ENCODE results near the gene ZNF688. TPM values are rescaled to one million over a fixed set of nuclear protein-coding genes. Genes with fewer than 3 reads are reported as not detected.

ZNF688 gene
- total and polyA plus RNA-seq, 9 of the 15 experiments (the other 6 are each of a cell fraction or from before 2014, with no cell fraction given), result 0.48 to 12.9 (median 4.5) TPM

DNA sequence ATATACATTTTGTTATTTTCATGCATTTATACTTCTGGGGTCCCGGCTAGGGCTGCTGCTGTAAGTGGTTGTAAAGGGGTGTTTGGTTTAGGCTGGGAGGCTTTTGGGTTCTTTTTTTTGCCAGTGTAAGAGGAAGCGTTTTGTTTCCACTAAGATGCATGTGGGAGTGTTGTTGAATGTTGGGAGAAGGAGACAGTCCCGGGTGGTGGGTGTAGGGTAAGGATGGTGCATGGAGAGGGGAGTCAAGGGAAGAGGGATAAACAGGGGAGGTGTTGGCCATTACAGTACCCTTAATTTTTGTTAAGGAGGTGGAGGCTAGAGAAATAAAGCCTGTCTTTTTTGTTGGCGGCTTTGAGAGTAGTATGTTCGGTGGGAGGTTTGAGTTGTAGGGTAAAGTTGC lies 28.4 kb downstream of the ZNF688 start:
- Histone ChIP-seq H3K9me3 (replicated peaks; ENCODE audit: control insufficient read depth, insufficient read depth, low read depth, low read length) (no peaks in the 10 kb centered on the region), H3K27ac (ENCODE audit: extremely low read depth, low read depth, low read length) (no peak overlapping the region), H3K9me1 (ENCODE audit: control insufficient read depth, insufficient read depth, low read length) (no peaks in the 10 kb centered on the region), H2AFZ (ENCODE audit: low read depth, low read length) (no peak overlapping the region), H4K20me1 (replicated peaks; ENCODE audit: control insufficient read depth, insufficient read depth, low read length) (no peaks in the 10 kb centered on the region), H3K9ac (ENCODE audit: insufficient read depth in 1 of 2, low read depth in 2 of 2, low read length in 2 of 2) (no peak overlapping the region; a peak in 1 of 4 replicates), H3K4me2 (ENCODE audit: insufficient read depth, low read length) (no peak overlapping the region), H3K4me1 (replicated peaks in 1 of 2; ENCODE audit: control insufficient read depth in 2 of 2, insufficient read depth in 2 of 2, low read length in 2 of 2) (peaks cover 21 to 30% of the 10 kb centered on the region in 2 experiments; a peak in 4 of 5 replicates), H3K36me3 (ENCODE audit: control insufficient read depth, insufficient read depth, low read length) (no peaks in the 10 kb centered on the region), H3K79me2 (ENCODE audit: control insufficient read depth, insufficient read depth, low read length) (no peaks in the 10 kb centered on the region; the same call in 2 of the 3 replicates), H3K4me3 (no peak overlapping the region), H3K27me3 (ENCODE audit: control insufficient read depth in 2 of 2, insufficient read depth in 2 of 2, low read length in 2 of 2) (no peaks in the 10 kb centered on the region)
- BruUV-seq (replicated peaks), result no TSS peak
- intact Hi-C loops (cut with micrococcal nuclease), result no loop called here
- DNase-seq (ENCODE audit: extremely low read depth in 1 of 4, low spot score in 3 of 4) (no peak), ATAC-seq (no peak), FAIRE-seq (no peak)
- ChIA-PET CTCF (ENCODE audit: low intra/inter-chr PET ratio) (no interaction called here), POLR2A (interaction anchor here (3.5 kb wide), 1 partner anchor 13 kb away, joined by 20 read pairs; the partner anchor contains the start of gene ZNF764)
- WGBS (ENCODE audit: insufficient coverage, low coverage, missing lambda C conversion rate), result 77% methylated on average over 5 of the region's 5 CpGs
- in situ Hi-C loops (cut with MboI), result no loop called here
- no peak for TF ChIP-seq BHLHE40 (IDR thresholded peaks at IDR 0.05; ENCODE audit: low read length)
- 0 out of 4 replicates have a peak, but pooled peaks of 1 of the 2 experiments have one; percentile 18 for TF ChIP-seq HDAC1 (IDR thresholded peaks at IDR 0.05)

DNA sequence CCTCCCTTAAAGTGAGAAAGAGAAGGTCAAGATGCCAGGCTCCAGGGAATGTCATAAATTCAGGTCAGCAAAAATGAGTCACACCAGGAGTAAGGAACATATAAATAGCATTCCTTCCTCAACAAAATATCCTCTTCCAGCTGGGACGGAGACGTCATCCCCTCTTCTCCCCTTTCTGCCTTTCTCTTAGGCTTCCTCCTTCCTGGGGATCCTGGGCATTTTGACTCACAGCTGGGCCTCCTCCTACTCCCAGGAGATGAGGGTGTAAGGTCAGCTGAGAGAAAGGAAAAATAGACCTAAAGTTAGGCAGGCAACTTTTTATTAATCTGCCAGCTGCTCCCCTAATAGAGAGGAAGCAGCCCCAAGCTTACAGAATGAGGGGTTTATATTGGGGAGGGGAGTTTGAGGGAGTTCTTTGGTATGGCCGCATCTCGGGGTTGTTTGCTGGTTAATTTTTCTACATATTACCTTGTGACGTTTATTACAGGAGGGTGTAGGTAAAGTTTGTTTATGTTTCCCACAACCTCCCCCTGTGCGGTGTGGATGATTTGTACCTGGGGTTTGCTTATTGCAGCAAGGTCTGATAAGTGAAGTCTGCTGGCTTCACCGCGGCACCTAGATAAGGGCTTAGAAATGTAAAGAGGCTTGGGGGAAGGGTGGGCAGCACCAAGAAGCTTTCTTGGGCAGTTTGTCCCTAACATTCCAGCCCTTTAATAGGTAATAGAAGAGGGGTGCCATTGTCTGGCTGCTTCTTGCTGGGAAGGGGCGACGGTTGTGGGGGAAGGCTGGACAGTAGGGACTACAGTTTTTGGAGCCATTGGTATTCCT lies 29.8 kb downstream of the ZNF688 start:
- Histone ChIP-seq H3K79me2 (ENCODE audit: control insufficient read depth, insufficient read depth, low read length) (peaks cover 3% of the 10 kb centered on the region; the same call in 2 of the 3 replicates), H3K9ac (ENCODE audit: insufficient read depth in 1 of 2, low read depth in 2 of 2, low read length in 2 of 2) (peak overlapping the region; percentile 13 to 41; a peak in 3 of 4 replicates), H3K9me1 (ENCODE audit: control insufficient read depth, insufficient read depth, low read length) (no peaks in the 10 kb centered on the region), H3K36me3 (ENCODE audit: control insufficient read depth, insufficient read depth, low read length) (no peaks in the 10 kb centered on the region), H3K4me1 (replicated peaks in 1 of 2; ENCODE audit: control insufficient read depth in 2 of 2, insufficient read depth in 2 of 2, low read length in 2 of 2) (peaks cover 25 to 30% of the 10 kb centered on the region in 2 experiments; a peak in 4 of 5 replicates), H3K27me3 (ENCODE audit: control insufficient read depth in 2 of 2, insufficient read depth in 2 of 2, low read length in 2 of 2) (no peaks in the 10 kb centered on the region), H2AFZ (ENCODE audit: low read depth, low read length) (peak overlapping the region; percentile 29; the same call in 1 of the 2 replicates), H3K27ac (ENCODE audit: extremely low read depth, low read depth, low read length) (peak overlapping the region; percentile 30; the same call in 2 of the 3 replicates), H4K20me1 (replicated peaks; ENCODE audit: control insufficient read depth, insufficient read depth, low read length) (no peaks in the 10 kb centered on the region), H3K4me2 (ENCODE audit: insufficient read depth, low read length) (peak overlapping the region; percentile 52), H3K4me3 (no peak overlapping the region), H3K9me3 (replicated peaks; ENCODE audit: control insufficient read depth, insufficient read depth, low read depth, low read length) (no peaks in the 10 kb centered on the region)
- 3% methylated on average over 10 of the region's 10 CpGs for WGBS (ENCODE audit: insufficient coverage, low coverage, missing lambda C conversion rate)
- in situ Hi-C loops (cut with MboI) (no loop called here), intact Hi-C loops (cut with micrococcal nuclease) (no loop called here)
- ATAC-seq (peak; percentile 66), DNase-seq (ENCODE audit: extremely low read depth in 1 of 4, low spot score in 3 of 4) (peak in 2 of 4 experiments; percentile 34 to 73), FAIRE-seq (peak; percentile 83)
- BruUV-seq (replicated peaks), result no TSS peak
- ChIA-PET POLR2A (interaction anchor here (0.6 to 3.5 kb wide), 8 partner anchors 10 to 459 kb away, joined by 3 to 20 read pairs (median 4); partner anchors contain the start of gene ZNF764), CTCF (ENCODE audit: low intra/inter-chr PET ratio) (interaction anchor here (0.7 kb wide), 1 partner anchor 111 kb away, joined by 4 read pairs; no protein-coding TSS in a partner anchor)
- no peak; the same call in 1 of the 2 replicates for TF ChIP-seq SMARCC2 (IDR thresholded peaks at IDR 0.05; ENCODE audit: low read depth)
- no peak for TF ChIP-seq SAFB (IDR thresholded peaks at IDR 0.05; ENCODE audit: borderline replicate concordance, low read depth, low read length)
- TF ChIP-seq, protein P1, sequence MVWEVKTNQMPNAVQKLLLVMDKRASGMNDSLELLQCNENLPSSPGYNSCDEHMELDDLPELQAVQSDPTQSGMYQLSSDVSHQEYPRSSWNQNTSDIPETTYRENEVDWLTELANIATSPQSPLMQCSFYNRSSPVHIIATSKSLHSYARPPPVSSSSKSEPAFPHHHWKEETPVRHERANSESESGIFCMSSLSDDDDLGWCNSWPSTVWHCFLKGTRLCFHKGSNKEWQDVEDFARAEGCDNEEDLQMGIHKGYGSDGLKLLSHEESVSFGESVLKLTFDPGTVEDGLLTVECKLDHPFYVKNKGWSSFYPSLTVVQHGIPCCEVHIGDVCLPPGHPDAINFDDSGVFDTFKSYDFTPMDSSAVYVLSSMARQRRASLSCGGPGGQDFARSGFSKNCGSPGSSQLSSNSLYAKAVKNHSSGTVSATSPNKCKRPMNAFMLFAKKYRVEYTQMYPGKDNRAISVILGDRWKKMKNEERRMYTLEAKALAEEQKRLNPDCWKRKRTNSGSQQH (CRISPR knock-in tag; IDR thresholded peaks at IDR 0.05), result no peak
- TF ChIP-seq GATAD2B (IDR thresholded peaks at IDR 0.05; ENCODE audit: borderline replicate concordance), result no peak
- TF ChIP-seq, protein P2, sequence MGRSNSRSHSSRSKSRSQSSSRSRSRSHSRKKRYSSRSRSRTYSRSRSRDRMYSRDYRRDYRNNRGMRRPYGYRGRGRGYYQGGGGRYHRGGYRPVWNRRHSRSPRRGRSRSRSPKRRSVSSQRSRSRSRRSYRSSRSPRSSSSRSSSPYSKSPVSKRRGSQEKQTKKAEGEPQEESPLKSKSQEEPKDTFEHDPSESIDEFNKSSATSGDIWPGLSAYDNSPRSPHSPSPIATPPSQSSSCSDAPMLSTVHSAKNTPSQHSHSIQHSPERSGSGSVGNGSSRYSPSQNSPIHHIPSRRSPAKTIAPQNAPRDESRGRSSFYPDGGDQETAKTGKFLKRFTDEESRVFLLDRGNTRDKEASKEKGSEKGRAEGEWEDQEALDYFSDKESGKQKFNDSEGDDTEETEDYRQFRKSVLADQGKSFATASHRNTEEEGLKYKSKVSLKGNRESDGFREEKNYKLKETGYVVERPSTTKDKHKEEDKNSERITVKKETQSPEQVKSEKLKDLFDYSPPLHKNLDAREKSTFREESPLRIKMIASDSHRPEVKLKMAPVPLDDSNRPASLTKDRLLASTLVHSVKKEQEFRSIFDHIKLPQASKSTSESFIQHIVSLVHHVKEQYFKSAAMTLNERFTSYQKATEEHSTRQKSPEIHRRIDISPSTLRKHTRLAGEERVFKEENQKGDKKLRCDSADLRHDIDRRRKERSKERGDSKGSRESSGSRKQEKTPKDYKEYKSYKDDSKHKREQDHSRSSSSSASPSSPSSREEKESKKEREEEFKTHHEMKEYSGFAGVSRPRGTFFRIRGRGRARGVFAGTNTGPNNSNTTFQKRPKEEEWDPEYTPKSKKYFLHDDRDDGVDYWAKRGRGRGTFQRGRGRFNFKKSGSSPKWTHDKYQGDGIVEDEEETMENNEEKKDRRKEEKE (IDR thresholded peaks at IDR 0.05; ENCODE audit: borderline replicate concordance in 1 of 2, control insufficient read depth in 1 of 2, low read depth in 2 of 2, low read length in 1 of 2), result no peak
